ENCODE measurements around the gene PTK7.

GRCh38 chr6:43062818-43063217 is 13.3 kb upstream of the PTK7 start:
- TF ChIP-seq, protein P1, sequence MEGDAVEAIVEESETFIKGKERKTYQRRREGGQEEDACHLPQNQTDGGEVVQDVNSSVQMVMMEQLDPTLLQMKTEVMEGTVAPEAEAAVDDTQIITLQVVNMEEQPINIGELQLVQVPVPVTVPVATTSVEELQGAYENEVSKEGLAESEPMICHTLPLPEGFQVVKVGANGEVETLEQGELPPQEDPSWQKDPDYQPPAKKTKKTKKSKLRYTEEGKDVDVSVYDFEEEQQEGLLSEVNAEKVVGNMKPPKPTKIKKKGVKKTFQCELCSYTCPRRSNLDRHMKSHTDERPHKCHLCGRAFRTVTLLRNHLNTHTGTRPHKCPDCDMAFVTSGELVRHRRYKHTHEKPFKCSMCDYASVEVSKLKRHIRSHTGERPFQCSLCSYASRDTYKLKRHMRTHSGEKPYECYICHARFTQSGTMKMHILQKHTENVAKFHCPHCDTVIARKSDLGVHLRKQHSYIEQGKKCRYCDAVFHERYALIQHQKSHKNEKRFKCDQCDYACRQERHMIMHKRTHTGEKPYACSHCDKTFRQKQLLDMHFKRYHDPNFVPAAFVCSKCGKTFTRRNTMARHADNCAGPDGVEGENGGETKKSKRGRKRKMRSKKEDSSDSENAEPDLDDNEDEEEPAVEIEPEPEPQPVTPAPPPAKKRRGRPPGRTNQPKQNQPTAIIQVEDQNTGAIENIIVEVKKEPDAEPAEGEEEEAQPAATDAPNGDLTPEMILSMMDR (conservative IDR thresholded peaks at IDR 0.05; ENCODE audit: low read length) = no peak
- no peak for TF ChIP-seq EZH2phosphoT487 (IDR thresholded peaks at IDR 0.05; ENCODE audit: borderline replicate concordance)
